HG03457 (cell line): ENCODE results near the gene CRTAP.
A peak's percentile ranks its signal among the peaks of the same experiment; 100 is the strongest.
"Not testable (repeated sequence)": the region's sequence is repeated elsewhere in the genome, so short reads cannot be mapped to it uniquely, and the experiment has no call there.

ENCODE experiments used
- ATAC-seq: cut with Tn5 transposase; IDR thresholded peaks from one replicate; pipeline ENCODE4 v1.9.1; 2021; ENCODE audit warnings: moderate number of reproducible peaks; ENCODE audit not compliant: unreplicated experiment

Gene CRTAP

GRCh38 chr3:33113772-33114621, at the start of gene CRTAP:
CRTAP (plus strand) TSS chr3:33114014; CDS start chr3:33114078, 64 bp downstream.
- peak; percentile 84 for ATAC-seq

- ATAC-seq: no peak
Observed at GRCh38 chr3:33064929-33065328, 48.9 kb upstream of the CRTAP start.

- ATAC-seq: no peak
Observed at GRCh38 chr3:33067484-33067883, 46.3 kb upstream of the CRTAP start.

- not testable (repeated sequence) for ATAC-seq
Observed at GRCh38 chr3:33069862-33070261, 44.0 kb upstream of the CRTAP start.

- ATAC-seq: no peak
Observed at GRCh38 chr3:33071181-33071580, 42.6 kb upstream of the CRTAP start.

GRCh38 chr3:33071946-33072345, 41.9 kb upstream of the CRTAP start:
- no peak for ATAC-seq

- ATAC-seq: no peak
Observed at GRCh38 chr3:33074217-33075067, 39.4 kb upstream of the CRTAP start.

GRCh38 chr3:33075995-33076394, 37.8 kb upstream of the CRTAP start:
- ATAC-seq: no peak

GRCh38 chr3:33076952-33077351, 36.9 kb upstream of the CRTAP start:
- no peak for ATAC-seq

- no peak for ATAC-seq
Observed at GRCh38 chr3:33077976-33078375, 35.8 kb upstream of the CRTAP start.

- not testable (repeated sequence) for ATAC-seq
Observed at GRCh38 chr3:33079813-33080212, 34.0 kb upstream of the CRTAP start.

GRCh38 chr3:33081812-33082211, 32.0 kb upstream of the CRTAP start:
- ATAC-seq: no peak

GRCh38 chr3:33083958-33084357, 29.9 kb upstream of the CRTAP start:
- no peak for ATAC-seq

GRCh38 chr3:33088691-33089090, 25.1 kb upstream of the CRTAP start:
- ATAC-seq: no peak

GRCh38 chr3:33089515-33089914, 24.3 kb upstream of the CRTAP start:
- ATAC-seq: peak; percentile 80

- no peak for ATAC-seq
Observed at GRCh38 chr3:33091746-33092145, 22.1 kb upstream of the CRTAP start.

- ATAC-seq: no peak
Observed at GRCh38 chr3:33092496-33093254, 21.1 kb upstream of the CRTAP start.

GRCh38 chr3:33093847-33094246, 20.0 kb upstream of the CRTAP start:
- ATAC-seq: no peak

- ATAC-seq: no peak
Observed at GRCh38 chr3:33095436-33095835, 18.4 kb upstream of the CRTAP start.

GRCh38 chr3:33096093-33096868, 17.5 kb upstream of the CRTAP start:
- peak; percentile 32 for ATAC-seq
